NCI-H524 treated with DMSO at 0.1 percent for 48 hours (cell line): ENCODE data around the gene ITIH5.

ENCODE experiments used
- DNase-seq: peaks from one replicate; lab custom pipeline; 2025; lab: John Stamatoyannopoulos, UW

ITIH5 gene

GRCh38 chr10:7583626-7584025, 83.1 kb downstream of the ITIH5 start:
- DNase-seq: no peak

- no peak for DNase-seq
Observed at GRCh38 chr10:7580520-7580919, 86.2 kb downstream of the ITIH5 start.

- no peak for DNase-seq
Observed at GRCh38 chr10:7579681-7580080, 87.1 kb downstream of the ITIH5 start.

DNA sequence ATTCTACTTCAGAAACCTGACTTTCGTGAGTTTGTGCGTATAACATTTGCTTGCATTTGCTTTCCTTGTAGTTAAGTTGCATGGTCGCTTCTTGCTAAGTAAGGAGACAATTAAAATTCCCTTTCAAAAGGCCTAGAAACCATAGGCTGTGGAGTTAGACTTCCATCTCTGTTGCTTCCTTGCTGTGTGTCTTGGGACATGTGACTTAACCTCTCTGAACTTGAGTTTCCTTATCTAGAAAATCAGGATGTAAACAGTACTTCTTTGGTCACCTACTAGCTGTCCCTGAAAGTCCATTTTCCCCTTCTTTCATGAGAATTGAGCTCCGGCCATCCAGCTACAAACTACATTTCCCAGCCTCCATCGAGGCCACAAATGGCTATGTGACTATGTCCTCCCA, 89.2 kb downstream of the ITIH5 start:
- no peak for DNase-seq

DNA sequence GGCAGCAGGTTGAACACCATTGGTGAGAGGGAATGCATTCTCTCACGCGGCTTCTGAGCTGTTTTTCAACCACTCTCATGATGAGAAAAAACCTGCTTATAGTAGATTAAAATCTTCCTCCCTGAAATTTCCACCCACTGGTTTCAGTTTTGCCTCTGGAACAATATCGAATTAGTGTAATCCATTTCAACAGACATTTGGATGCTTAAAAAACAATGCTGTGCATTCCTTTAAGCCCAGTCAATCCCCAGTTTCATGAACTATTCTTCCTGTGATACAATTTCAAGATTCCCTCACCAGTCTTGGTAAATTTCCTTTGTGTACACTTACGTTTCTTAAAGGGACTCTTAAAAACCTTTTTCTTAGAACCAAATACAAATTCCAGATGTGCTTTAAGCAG, 89.6 kb downstream of the ITIH5 start:
- DNase-seq: no peak

- DNase-seq: no peak
Observed at GRCh38 chr10:7576340-7576739, 90.4 kb downstream of the ITIH5 start.

DNA sequence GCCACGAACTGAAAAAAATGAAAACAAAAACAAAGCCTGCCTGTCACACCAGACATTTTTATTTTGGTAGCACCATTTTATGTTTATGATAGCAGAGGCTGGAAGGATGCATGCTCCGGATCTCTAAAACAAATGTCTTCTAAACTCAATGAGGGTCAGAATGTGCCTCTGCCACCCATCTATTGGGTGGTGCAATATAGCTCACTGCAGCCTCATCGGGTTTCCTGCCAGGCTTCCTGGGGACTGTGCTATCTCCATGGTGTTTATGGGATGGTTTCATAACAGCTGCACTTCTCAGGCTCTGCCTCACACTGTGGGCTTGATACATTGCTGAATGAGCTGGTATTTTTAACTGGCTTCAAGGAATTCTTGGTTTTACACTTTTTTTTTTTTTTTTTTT, 94.4 kb downstream of the ITIH5 start:
- no peak for DNase-seq

- DNase-seq: no peak
Observed at GRCh38 chr10:7571981-7572380, 94.8 kb downstream of the ITIH5 start.

DNA sequence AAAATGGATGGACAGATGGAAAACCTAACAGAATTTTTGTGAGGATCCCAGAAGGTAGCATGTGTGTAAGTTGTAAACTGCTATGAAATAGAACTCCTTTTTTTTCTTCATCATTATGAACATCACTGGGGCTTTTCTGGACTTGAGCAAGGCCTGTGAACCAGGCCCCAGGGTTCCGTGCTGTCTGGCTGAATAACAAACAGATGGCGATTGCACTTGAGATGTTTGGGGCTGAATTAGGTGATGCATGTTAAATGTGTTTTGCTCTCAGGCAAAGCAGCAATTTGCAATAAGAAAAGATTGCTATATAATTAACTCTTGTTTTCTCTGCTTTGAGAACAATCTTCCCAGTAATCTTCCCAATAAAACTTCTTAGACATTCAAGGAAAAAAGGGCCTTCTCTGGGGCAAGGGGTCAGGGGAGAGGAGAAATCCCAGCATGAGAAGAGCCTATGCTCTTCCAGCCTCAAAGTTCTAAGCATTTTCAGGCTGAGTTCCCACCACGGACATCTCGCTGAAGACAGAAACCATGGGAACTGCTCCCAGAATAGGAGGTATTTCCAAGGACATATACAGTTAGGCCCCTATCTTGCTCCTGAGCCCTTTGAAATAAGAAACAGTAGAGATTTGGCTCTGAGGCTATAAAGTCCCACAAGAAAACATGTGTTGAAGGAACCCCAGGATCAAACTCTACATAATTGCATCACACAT, 98.7 kb downstream of the ITIH5 start:
- peak; percentile 15 for DNase-seq

DNA sequence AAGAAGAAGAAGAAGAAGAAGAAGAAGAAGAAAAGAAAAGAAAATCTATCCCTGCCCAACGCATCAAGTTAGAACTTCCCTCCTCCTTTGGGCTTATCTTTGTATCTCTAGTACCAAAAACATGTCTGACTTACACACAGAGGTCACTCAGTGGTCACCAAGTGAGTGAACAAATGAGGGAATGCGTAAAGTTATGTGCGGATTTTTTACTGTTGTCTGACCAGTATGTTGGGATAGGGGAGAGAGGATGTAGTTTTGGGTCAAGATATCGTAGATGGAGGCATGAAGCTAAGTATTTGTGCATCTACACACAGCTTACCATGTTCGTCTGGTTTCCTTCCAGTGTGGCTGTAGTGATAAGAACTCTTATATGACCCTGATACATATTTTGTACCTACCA, 99.9 kb downstream of the ITIH5 start:
- no peak for DNase-seq

- no peak for DNase-seq
Observed at GRCh38 chr10:7565871-7566270, 100.9 kb downstream of the ITIH5 start.

DNA sequence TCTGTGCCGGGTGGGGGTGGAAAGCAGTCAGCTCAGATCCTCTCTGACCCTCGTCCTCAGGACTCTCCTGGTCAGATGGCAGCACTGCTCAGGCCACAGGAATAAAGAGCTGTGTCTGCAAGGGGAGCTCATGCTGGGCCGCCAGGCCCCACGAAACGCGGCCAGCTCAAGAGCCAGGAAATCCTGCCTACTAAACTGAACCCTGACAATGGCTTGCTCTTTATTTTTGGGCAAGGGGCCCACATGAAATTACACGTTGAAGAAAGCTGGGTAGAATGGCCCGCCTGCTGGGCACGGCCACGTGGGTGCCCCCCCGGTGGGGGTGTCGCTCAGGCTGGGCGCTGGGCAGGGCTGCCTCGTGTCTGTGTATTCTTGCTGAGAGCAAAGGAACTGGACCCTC, 103.0 kb downstream of the ITIH5 start:
- DNase-seq: no peak

GRCh38 chr10:7563368-7563767, 103.4 kb downstream of the ITIH5 start:
- DNase-seq: no peak

GRCh38 chr10:7561985-7562384, 104.8 kb downstream of the ITIH5 start:
- no peak for DNase-seq

DNA sequence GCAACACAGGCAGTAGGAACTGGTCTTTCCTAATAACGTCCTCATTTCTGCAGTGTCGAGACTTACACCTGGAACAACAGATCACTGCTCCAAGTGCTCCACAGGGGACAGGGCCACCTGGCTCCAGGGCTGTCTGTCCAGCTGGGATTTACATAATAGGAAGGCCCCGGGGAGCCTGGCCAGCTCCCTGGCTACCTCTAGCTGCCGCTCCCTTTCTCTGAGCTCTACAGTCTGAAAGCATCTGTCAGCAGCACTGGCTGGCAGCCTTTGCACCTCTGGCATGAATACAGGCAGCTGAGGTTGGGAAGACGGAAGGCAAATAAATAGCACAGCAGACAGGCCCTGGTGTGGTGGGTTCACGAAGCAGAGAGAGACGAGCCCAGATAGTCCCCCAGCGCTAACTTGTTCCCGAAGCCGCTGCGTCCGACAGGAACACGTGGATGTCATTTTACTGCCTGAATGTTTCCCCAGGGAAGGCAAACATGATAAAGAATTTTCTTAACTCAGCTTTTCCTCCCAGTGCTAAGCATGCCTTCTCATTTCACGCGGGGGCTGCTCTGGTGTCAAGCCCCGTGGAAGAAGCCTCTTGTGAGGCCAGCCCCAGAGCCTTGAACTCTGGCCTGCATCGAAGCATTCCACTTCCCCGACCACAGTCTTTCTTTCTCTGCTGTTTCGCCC, 105.4 kb downstream of the ITIH5 start:
- DNase-seq: peak; percentile 4

GRCh38 chr10:7560519-7560918, 106.2 kb downstream of the ITIH5 start:
- no peak for DNase-seq

DNA sequence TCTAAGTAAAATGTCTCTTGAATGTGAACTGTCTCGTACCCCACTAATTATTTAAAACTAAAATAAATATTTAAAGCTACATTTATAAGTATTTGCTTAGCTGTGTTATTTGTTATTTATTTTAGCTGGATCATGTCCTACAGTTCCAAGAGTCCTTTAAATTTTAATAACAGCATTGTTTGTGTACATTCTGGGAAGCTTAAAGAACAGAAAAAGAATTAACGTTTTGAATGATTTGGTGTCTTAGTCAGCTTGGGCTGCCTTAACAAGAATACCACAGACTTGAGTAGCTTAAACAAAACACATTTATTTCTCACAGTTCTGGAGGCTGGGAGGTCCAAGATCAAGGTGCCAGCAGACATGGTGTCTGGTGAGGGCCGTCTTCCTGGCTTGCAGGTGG, 107.4 kb downstream of the ITIH5 start:
- no peak for DNase-seq

- no peak for DNase-seq
Observed at GRCh38 chr10:7558036-7558435, 108.7 kb downstream of the ITIH5 start.

GRCh38 chr10:7553531-7553930, 113.2 kb downstream of the ITIH5 start:
- no peak for DNase-seq

- DNase-seq: no peak
Observed at GRCh38 chr10:7551950-7552716, 114.6 kb downstream of the ITIH5 start.

- DNase-seq: no peak
Observed at GRCh38 chr10:7551289-7551688, 115.5 kb downstream of the ITIH5 start.

DNA sequence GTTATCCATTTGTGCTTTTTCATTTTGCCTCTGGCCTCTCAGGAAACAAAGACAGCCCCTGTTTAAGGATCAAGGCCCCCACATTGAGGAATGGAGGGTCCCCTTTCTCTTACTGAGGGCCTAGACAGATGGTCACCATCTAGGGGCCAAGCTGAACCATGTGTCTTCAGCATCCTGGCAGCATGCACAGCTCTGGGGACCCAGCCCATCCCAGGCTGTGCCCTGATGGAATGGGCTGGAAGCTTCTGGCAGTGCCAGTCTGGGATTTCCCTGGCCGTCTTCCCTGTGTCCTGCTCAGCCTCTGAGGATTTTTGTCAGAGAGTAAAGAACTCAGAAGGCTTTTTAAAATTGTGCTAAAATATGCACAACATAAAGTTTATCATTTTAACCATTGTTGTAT, 116.8 kb downstream of the ITIH5 start:
- DNase-seq: no peak

- DNase-seq: no peak
Observed at GRCh38 chr10:7547829-7548228, 118.9 kb downstream of the ITIH5 start.
